Activated T-helper 2 cell treated with anti-CD3 and anti-CD28 coated beads, Interferon-gamma antibody, Interleukin-2, Interleukin-4, amounts not matched to agents 10 μg/mL and 5 μg/mL and 100 μg/mL, durations not matched to agents 14 hours and 24 hours and 36 hours (primary cell): ENCODE data around the gene ATP6V1C2. TPM values are rescaled to one million over a fixed set of nuclear protein-coding genes. Genes with fewer than 3 reads are reported as not detected.

Source experiments
- DNase-seq: peaks from one replicate; pipeline ENCODE4 v3.0.0; 2021; ENCODE audit warnings: low spot score
- H3K27ac Mint-ChIP-seq: one replicate; pipeline ENCODE4 v1.8.0; 2021; ENCODE audit warnings: mixed read lengths
- H3K27me3 Mint-ChIP-seq: one replicate; pipeline ENCODE4 v1.8.0; 2021; ENCODE audit warnings: low read depth, mixed read lengths
- H3K36me3 Mint-ChIP-seq: one replicate; pipeline ENCODE4 v1.8.0; 2021; ENCODE audit warnings: low read depth, mixed read lengths
- H3K4me1 Mint-ChIP-seq: one replicate; pipeline ENCODE4 v1.8.0; 2021; ENCODE audit warnings: low read depth, mixed read lengths
- H3K4me3 Mint-ChIP-seq: one replicate; pipeline ENCODE4 v1.8.0; 2021; ENCODE audit warnings: low read depth, mild to moderate bottlenecking, moderate library complexity, mixed read lengths
- H3K9me3 Mint-ChIP-seq: one replicate; pipeline ENCODE4 v1.8.0; 2021; ENCODE audit warnings: mixed read lengths
- intact Hi-C: fragments of 100-400 bp; cut with micrococcal nuclease; formaldehyde crosslinking; loops from one replicate; pipeline ENCODE4 v1.15.1; 2023
- total RNA-seq: library from RNA; stranded (reverse); gene quantifications from 2 replicates; pipeline ENCODE4 v1.2.3, GENCODE V29; 2022

Gene ATP6V1C2
- total RNA-seq, 1 donor from 2014 or later = not detected

GRCh38 chr2:10764096-10764785, 42.8 kb downstream of the ATP6V1C2 start:
- DNase-seq = no peak
- intact Hi-C loops = no loop called here
- Mint-ChIP-seq H3K4me3 (no peak overlapping the region), H3K4me1 (no peaks in the 10 kb centered on the region), H3K36me3 (no peaks in the 10 kb centered on the region), H3K9me3 (no peaks in the 10 kb centered on the region), H3K27me3 (no peaks in the 10 kb centered on the region), H3K27ac (no peak overlapping the region)

- H3K4me1 Mint-ChIP-seq = no peaks in the 10 kb centered on the region
- no peak overlapping the region for H3K4me3 Mint-ChIP-seq
- H3K9me3 Mint-ChIP-seq = no peaks in the 10 kb centered on the region
- DNase-seq = no peak
- no peaks in the 10 kb centered on the region for H3K36me3 Mint-ChIP-seq
- H3K27me3 Mint-ChIP-seq = no peaks in the 10 kb centered on the region
- intact Hi-C loops = no loop called here
- H3K27ac Mint-ChIP-seq = no peak overlapping the region
Observed at GRCh38 chr2:10764896-10765295, 43.5 kb downstream of the ATP6V1C2 start.

GRCh38 chr2:10765461-10765860, 44.0 kb downstream of the ATP6V1C2 start:
- Mint-ChIP-seq H3K4me3 (no peak overlapping the region), H3K9me3 (no peaks in the 10 kb centered on the region), H3K36me3 (no peaks in the 10 kb centered on the region), H3K4me1 (no peaks in the 10 kb centered on the region), H3K27me3 (no peaks in the 10 kb centered on the region), H3K27ac (no peak overlapping the region)
- no peak for DNase-seq
- intact Hi-C loops = no loop called here

- no peaks in the 10 kb centered on the region for H3K36me3 Mint-ChIP-seq
- intact Hi-C loops = no loop called here
- DNase-seq = no peak
- H3K27me3 Mint-ChIP-seq = no peaks in the 10 kb centered on the region
- no peak overlapping the region for H3K27ac Mint-ChIP-seq
- no peaks in the 10 kb centered on the region for H3K4me1 Mint-ChIP-seq
- no peaks in the 10 kb centered on the region for H3K9me3 Mint-ChIP-seq
- no peak overlapping the region for H3K4me3 Mint-ChIP-seq
Observed at GRCh38 chr2:10765914-10766313, 44.5 kb downstream of the ATP6V1C2 start.

DNA sequence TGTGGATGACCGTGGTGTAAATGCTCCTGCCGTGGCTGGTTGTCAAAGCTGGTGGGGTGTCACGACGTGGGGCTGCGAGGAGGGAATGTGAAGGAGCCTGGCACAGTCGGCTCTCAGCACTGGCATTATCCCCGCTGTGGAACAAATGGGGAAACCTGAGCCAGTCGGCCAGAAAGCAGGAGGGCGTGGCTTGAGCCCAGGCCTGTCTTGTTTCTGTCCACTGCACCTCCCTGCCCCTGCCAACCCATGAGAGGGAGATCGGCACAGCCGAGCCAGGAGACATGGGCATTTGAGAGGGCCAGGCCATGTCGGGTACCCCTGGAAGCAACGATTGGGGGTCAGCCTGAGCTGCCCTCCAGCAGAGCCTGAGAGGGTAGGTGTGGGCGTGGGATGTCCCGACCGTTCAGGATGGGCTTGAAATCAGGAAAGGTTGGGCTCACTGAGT, 46.7 kb downstream of the ATP6V1C2 start:
- Mint-ChIP-seq H3K9me3 (no peaks in the 10 kb centered on the region), H3K4me3 (no peak overlapping the region), H3K27me3 (no peaks in the 10 kb centered on the region), H3K36me3 (no peaks in the 10 kb centered on the region), H3K27ac (no peak overlapping the region), H3K4me1 (no peaks in the 10 kb centered on the region)
- DNase-seq = no peak
- intact Hi-C loops = no loop called here

GRCh38 chr2:10770956-10771750, 49.7 kb downstream of the ATP6V1C2 start:
- H3K4me3 Mint-ChIP-seq = no peak overlapping the region
- H3K9me3 Mint-ChIP-seq = no peaks in the 10 kb centered on the region
- H3K27ac Mint-ChIP-seq = no peak overlapping the region
- no peaks in the 10 kb centered on the region for H3K36me3 Mint-ChIP-seq
- DNase-seq = no peak
- no peaks in the 10 kb centered on the region for H3K27me3 Mint-ChIP-seq
- intact Hi-C loops = no loop called here
- no peaks in the 10 kb centered on the region for H3K4me1 Mint-ChIP-seq

GRCh38 chr2:10771786-10772185, 50.4 kb downstream of the ATP6V1C2 start:
- H3K9me3 Mint-ChIP-seq = no peaks in the 10 kb centered on the region
- no peak for DNase-seq
- no peak overlapping the region for H3K27ac Mint-ChIP-seq

DNA sequence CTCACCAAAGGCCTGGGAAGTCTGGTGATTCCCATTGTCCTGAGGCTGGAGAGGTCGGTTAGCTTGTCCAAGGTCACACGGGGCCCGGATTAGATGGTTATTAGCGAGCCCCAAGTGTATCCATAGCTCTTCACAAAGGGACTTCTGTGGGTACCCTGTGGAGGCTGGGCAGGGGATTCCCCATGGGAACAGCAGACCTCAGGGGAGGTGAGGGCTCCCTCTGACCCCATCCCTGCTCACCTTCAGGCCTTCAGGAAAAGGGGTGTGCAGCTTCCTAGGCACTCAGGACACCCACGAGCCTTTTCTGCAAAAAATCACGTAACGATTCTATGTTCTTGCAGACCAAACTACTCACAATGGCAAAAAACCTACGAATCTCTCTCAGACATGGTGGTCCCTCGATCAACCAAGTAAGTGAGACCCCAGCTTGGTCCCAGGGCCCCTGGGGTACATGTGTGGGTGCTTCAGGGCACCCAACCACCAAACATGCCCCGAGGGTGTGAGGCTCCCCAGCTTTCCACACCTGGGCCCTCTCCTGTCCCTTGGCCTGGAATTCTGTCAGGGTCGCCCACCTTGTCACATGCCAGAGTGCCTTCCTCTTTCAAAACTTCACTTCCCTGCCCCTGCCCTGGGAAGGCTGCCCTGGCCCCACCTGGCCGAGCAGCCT, 50.9 kb downstream of the ATP6V1C2 start:
- H3K4me3 Mint-ChIP-seq = no peak overlapping the region
- H3K27me3 Mint-ChIP-seq = no peaks in the 10 kb centered on the region
- no peaks in the 10 kb centered on the region for H3K9me3 Mint-ChIP-seq
- no peaks in the 10 kb centered on the region for H3K36me3 Mint-ChIP-seq
- no peaks in the 10 kb centered on the region for H3K4me1 Mint-ChIP-seq
- DNase-seq = no peak
- intact Hi-C loops = no loop called here
- H3K27ac Mint-ChIP-seq = no peak overlapping the region

More at GRCh38 chr2:10771786-10772185, 50.4 kb downstream of the ATP6V1C2 start:
- no peaks in the 10 kb centered on the region for H3K36me3 Mint-ChIP-seq
- intact Hi-C loops = no loop called here
- no peaks in the 10 kb centered on the region for H3K27me3 Mint-ChIP-seq
- no peaks in the 10 kb centered on the region for H3K4me1 Mint-ChIP-seq
- no peak overlapping the region for H3K4me3 Mint-ChIP-seq

DNA sequence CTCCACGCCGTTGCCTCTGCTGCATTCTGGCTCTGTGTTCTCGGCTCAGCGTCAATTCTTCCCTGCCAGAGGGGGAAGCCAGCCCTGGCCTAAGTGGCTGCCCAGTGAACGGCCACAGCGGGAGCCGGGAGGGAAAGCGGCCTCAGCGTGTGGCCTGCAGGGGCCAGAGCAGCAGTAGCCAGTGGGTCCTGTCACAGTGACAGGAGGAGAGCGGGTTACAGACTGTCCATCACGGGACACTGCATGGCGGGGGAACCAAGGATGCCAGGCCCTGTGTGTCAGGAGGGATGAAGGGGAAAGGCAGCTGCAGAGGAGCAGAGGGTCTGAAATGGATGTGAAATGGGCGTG, 51.4 kb downstream of the ATP6V1C2 start:
- Mint-ChIP-seq H3K4me3 (no peak overlapping the region), H3K27me3 (no peaks in the 10 kb centered on the region), H3K9me3 (no peaks in the 10 kb centered on the region), H3K27ac (no peak overlapping the region), H3K4me1 (no peaks in the 10 kb centered on the region), H3K36me3 (no peaks in the 10 kb centered on the region)
- no peak for DNase-seq
- intact Hi-C loops = no loop called here

DNA sequence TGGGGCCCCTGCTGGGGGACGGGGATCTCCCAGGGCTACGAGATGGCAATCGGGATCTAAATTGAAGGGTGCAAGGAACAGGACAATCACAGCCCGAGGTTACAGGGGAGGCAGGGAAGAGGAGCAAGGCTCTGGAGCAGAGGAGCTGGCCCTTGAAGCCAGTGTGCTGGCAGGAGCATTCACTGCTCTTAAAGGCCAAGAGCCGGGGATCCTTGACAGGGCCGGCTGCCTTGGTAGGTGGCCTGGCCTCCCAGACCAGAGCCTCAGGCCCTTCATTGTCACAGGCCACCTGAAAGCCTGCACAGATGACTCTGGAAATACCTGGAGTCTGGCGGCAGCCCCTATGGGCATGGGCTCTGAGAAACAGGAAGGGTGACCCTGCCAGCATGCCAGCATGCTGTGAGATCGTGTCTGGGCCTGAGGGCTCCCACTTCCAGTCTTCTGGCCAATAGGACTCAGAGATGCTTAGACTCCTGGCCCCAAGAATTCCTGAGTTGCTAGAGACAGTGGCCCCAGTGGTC, 52.5 kb downstream of the ATP6V1C2 start:
- Mint-ChIP-seq H3K27ac (no peak overlapping the region), H3K9me3 (no peaks in the 10 kb centered on the region), H3K27me3 (no peaks in the 10 kb centered on the region), H3K4me3 (no peak overlapping the region), H3K4me1 (no peaks in the 10 kb centered on the region), H3K36me3 (peaks cover 3% of the 10 kb centered on the region)
- intact Hi-C loops = no loop called here
- DNase-seq = no peak

DNA sequence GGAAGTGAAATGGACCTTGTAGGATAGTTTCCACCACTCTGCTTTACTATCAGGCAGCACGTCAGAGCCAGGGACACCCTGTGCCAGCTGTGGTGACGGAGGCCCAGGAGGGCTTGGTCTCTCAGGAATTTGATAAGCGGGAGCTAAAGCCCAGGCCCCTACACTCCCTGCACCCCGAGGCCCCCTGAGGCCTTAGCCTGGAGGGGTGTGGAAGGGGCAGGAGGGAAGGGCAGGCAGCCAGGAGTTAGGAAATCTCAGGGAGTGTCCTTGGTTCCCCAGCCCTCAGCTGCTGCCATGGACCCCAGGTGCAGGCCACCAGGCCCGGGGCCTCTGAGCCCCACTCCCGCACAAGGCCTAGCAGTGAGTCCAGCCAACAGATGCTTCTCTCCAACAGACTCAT, 53.0 kb downstream of the ATP6V1C2 start:
- Mint-ChIP-seq H3K9me3 (no peaks in the 10 kb centered on the region), H3K4me1 (no peaks in the 10 kb centered on the region), H3K4me3 (no peak overlapping the region), H3K36me3 (peaks cover 3% of the 10 kb centered on the region), H3K27me3 (no peaks in the 10 kb centered on the region), H3K27ac (no peak overlapping the region)
- no peak for DNase-seq
- intact Hi-C loops = no loop called here

- Mint-ChIP-seq H3K9me3 (no peaks in the 10 kb centered on the region), H3K4me3 (no peak overlapping the region), H3K4me1 (no peaks in the 10 kb centered on the region), H3K27me3 (no peaks in the 10 kb centered on the region), H3K27ac (no peak overlapping the region), H3K36me3 (peaks cover 8% of the 10 kb centered on the region)
- intact Hi-C loops = no loop called here
- no peak for DNase-seq
Observed at GRCh38 chr2:10775021-10775780, 53.8 kb downstream of the ATP6V1C2 start.
